IPS DF 6.9 (cell line): ENCODE results near the gene CYP26A1.

Source experiments
- DNase-seq: peaks from one replicate; pipeline ENCODE4 v3.0.0-alpha.2; 2013; ENCODE audit warnings: low read depth, low spot score
- H3K27ac ChIP-seq: one replicate; pipeline ENCODE4 v1.5.1; 2013; ENCODE audit warnings: low read length, control low read depth
- H3K27me3 ChIP-seq: 2 replicates; pipeline ENCODE4 v1.6.1; 2013; ENCODE audit warnings: mild to moderate bottlenecking, low read length; ENCODE audit not compliant: control insufficient read depth, insufficient read depth
- H3K36me3 ChIP-seq: 2 replicates; pipeline ENCODE4 v1.6.1; 2013; ENCODE audit warnings: low read length; ENCODE audit not compliant: control insufficient read depth, insufficient read depth
- H3K4me1 ChIP-seq: 2 replicates; pipeline ENCODE4 v1.6.1; 2013; ENCODE audit warnings: low read length; ENCODE audit not compliant: control insufficient read depth, insufficient read depth
- H3K4me3 ChIP-seq: 2 replicates; pipeline ENCODE4 v1.5.1; 2013; ENCODE audit warnings: mild to moderate bottlenecking, low read length
- H3K9me3 ChIP-seq: 2 replicates; pipeline ENCODE4 v1.6.1; 2013; ENCODE audit warnings: low read length, inconsistent platforms; ENCODE audit not compliant: control insufficient read depth, insufficient read depth
- WGBS: extraction: QIAGEN DNeasy Blood & Tissue Kit; methylation state at CpG from one replicate; pipeline ENCODE4 v1.1.7; 2013; ENCODE audit warnings: mixed read lengths, missing lambda C conversion rate; ENCODE audit not compliant: insufficient read length, insufficient coverage; 5-methylcytosine and 5-hydroxymethylcytosine counted together

The CYP26A1 gene

GRCh38 chr10:93081318-93081717, 7.6 kb downstream of the CYP26A1 start:
- Histone ChIP-seq H3K4me3 (no peak overlapping the region), H3K9me3 (no peaks in the 10 kb centered on the region), H3K27ac (no peak overlapping the region), H3K27me3 (peaks cover 5% of the 10 kb centered on the region; the same call in 1 of the 2 replicates), H3K36me3 (no peaks in the 10 kb centered on the region), H3K4me1 (peaks cover 3% of the 10 kb centered on the region; the same call in 1 of the 2 replicates)
- DNase-seq, result no peak
- no CpG with 5 or more reads among the region's 3 CpGs for WGBS

DNA sequence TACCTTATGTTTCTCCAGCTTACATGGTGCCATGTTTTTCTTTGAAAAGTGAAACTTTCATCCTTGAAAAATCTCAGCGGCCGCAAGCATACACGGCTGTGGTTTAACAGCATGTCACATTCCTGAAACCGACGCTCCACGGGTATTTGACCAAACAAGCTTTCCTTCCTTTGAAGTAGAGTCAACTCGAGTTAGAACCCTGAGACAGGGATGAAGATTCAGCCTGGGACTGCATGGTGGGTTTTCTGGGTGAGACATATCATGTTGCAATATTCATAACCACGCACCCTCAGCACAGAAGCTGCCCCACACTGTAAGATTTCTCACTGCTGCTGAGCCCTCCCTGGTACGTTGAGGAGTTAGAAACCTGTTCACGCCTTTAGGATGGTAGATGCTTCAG, 8.1 kb downstream of the CYP26A1 start:
- no CpG with 5 or more reads among the region's 10 CpGs for WGBS
- Histone ChIP-seq H3K27me3 (peaks cover 4% of the 10 kb centered on the region; the same call in 1 of the 2 replicates), H3K4me1 (peaks cover 3% of the 10 kb centered on the region; the same call in 1 of the 2 replicates)

DNA sequence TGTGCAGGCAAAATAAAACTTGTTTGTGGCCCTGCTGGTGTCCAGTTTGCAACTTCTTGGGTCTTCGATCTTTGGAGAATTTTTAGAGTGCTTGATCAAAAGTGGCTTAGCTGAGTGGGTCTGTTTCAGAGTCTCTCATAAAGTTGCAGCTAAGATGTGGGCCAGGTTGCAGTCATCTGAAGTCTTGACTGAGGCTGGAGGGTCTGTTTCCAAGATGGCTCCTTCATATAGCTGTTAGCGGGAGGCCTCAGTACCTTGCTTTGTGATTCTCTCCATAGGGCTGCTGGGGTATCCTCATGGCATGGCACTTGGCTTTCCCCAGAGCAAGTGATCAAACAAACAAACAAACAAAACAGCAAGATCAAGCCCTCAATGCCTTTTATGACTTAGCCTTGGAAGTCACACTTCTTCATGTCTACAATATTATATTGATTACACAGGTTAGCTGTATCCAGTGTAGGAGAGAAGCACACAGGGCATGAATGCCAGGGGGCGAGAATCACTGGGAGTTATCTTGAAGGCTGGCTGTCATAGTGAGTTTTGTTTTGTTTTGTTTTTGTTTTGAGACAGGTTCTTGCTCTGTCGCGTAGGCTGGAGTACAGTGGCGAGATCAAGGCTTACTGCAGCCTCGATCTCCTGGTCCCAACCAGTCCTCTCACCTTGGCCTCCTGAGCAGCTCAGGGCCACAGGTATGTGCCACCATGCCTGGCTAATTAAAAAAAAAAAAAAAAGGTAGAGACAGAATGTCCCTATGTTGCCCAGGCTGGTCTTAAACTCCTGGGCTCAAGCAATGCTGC, 10.2 kb downstream of the CYP26A1 start:
- Histone ChIP-seq H3K27me3 (peaks cover 4% of the 10 kb centered on the region; the same call in 1 of the 2 replicates), H3K4me1 (peaks cover 7% of the 10 kb centered on the region), H3K9me3 (no peaks in the 10 kb centered on the region), H3K4me3 (no peak overlapping the region), H3K36me3 (no peaks in the 10 kb centered on the region), H3K27ac (no peak overlapping the region)
- no peak for DNase-seq
- WGBS, result no CpG with 5 or more reads among the region's 7 CpGs

More for the DNA sequence above, 8.1 kb downstream of the CYP26A1 start:
- Histone ChIP-seq H3K9me3 (no peaks in the 10 kb centered on the region), H3K27ac (no peak overlapping the region), H3K4me3 (no peak overlapping the region), H3K36me3 (no peaks in the 10 kb centered on the region)
- DNase-seq, result no peak

- no peak for DNase-seq
- Histone ChIP-seq H3K36me3 (no peaks in the 10 kb centered on the region), H3K9me3 (no peaks in the 10 kb centered on the region), H3K27me3 (no peaks in the 10 kb centered on the region), H3K4me1 (peaks cover 7% of the 10 kb centered on the region), H3K4me3 (no peak overlapping the region), H3K27ac (no peak overlapping the region)
- no CpG with 5 or more reads among the region's 4 CpGs for WGBS
Observed at GRCh38 chr10:93085272-93085859, 11.7 kb downstream of the CYP26A1 start.

GRCh38 chr10:93086289-93086688, 12.6 kb downstream of the CYP26A1 start:
- DNase-seq, result no peak
- Histone ChIP-seq H3K27me3 (no peaks in the 10 kb centered on the region), H3K27ac (no peak overlapping the region), H3K9me3 (no peaks in the 10 kb centered on the region), H3K4me3 (no peak overlapping the region), H3K36me3 (no peaks in the 10 kb centered on the region), H3K4me1 (peaks cover 6% of the 10 kb centered on the region)
- 100% methylated on average over 1 of the region's 6 CpGs for WGBS

GRCh38 chr10:93087846-93088245, 14.2 kb downstream of the CYP26A1 start:
- 100% methylated on average over 2 of the region's 3 CpGs for WGBS

DNA sequence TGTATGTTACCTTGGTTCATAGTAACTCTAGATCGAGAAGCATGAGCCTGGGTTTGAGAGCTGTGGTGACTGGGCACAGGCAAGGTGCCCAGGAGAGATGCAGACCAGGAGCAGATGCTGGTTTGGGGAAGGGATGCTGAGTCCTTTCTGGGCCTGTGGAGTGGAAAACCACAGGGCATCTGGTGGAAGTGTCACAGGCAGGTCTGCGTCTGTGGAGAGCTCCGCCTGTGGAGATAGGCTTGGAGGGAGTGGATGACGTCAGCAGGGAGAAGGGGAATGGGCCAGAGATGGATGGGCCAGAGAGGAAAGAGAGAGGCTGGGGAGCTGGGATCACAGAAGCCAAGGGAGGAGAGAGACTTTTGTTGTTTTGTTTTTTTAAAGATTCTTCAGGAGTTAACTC, 14.8 kb downstream of the CYP26A1 start:
- WGBS, result no CpG with 5 or more reads among the region's 4 CpGs

More at GRCh38 chr10:93087846-93088245, 14.2 kb downstream of the CYP26A1 start:
- Histone ChIP-seq H3K27ac (no peak overlapping the region), H3K9me3 (no peaks in the 10 kb centered on the region), H3K36me3 (no peaks in the 10 kb centered on the region), H3K4me3 (no peak overlapping the region), H3K27me3 (no peaks in the 10 kb centered on the region), H3K4me1 (peaks cover 4% of the 10 kb centered on the region)
- DNase-seq, result no peak

DNA sequence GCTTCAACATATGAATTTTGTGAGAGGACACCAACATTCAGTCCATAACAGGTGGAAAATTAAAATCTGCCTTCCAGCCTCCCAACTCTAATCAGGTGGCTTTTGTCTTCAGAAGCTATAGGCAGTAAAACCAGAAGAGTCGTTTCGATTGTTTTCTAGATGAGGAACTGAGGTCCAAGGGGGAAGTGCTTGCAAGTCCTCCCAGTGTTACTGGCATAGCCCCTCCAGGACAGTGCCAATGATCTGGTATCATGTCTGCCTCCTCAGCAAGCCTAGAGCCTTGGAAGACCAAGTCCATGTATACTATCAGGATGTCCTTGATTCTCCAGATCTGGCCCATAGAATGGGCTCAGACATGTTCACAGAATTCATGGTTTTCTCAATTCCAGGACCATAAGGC, 16.9 kb downstream of the CYP26A1 start:
- Histone ChIP-seq H3K4me1 (peaks cover 4% of the 10 kb centered on the region), H3K27ac (no peak overlapping the region), H3K36me3 (no peaks in the 10 kb centered on the region), H3K27me3 (no peaks in the 10 kb centered on the region), H3K9me3 (no peaks in the 10 kb centered on the region), H3K4me3 (no peak overlapping the region)
- no CpG with 5 or more reads among the region's 2 CpGs for WGBS
- no peak for DNase-seq

More for the DNA sequence above, 14.8 kb downstream of the CYP26A1 start:
- DNase-seq, result no peak
- H3K4me1 ChIP-seq, result peaks cover 4% of the 10 kb centered on the region
- H3K4me3 ChIP-seq, result no peak overlapping the region
- no peaks in the 10 kb centered on the region for H3K27me3 ChIP-seq
- H3K27ac ChIP-seq, result no peak overlapping the region
- H3K36me3 ChIP-seq, result no peaks in the 10 kb centered on the region
- no peaks in the 10 kb centered on the region for H3K9me3 ChIP-seq

DNA sequence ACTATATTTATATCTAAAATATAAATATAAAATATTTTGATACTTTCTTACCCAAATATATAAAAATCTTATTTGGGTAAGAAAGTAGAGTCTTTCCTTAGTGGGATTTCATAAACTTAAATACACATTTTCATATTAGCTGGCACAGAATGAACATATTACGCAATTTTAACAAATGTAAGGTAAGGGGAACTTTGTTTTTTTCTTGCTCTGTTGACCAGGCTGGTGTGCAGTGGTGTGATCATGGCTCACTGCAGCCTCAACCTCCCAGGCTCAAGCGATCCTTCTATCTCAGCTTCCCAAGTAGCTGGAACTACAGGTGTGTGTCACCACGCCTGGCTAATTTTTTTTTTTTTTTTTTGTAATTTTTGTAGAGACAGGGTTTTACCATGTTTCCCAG, 18.3 kb downstream of the CYP26A1 start:
- H3K9me3 ChIP-seq, result no peaks in the 10 kb centered on the region
- peaks cover 3% of the 10 kb centered on the region for H3K4me1 ChIP-seq
- H3K27me3 ChIP-seq, result no peaks in the 10 kb centered on the region
- no peak overlapping the region for H3K27ac ChIP-seq
- H3K4me3 ChIP-seq, result no peak overlapping the region
- no peaks in the 10 kb centered on the region for H3K36me3 ChIP-seq
- DNase-seq, result no peak
- WGBS, result no CpG with 5 or more reads among the region's 3 CpGs

DNA sequence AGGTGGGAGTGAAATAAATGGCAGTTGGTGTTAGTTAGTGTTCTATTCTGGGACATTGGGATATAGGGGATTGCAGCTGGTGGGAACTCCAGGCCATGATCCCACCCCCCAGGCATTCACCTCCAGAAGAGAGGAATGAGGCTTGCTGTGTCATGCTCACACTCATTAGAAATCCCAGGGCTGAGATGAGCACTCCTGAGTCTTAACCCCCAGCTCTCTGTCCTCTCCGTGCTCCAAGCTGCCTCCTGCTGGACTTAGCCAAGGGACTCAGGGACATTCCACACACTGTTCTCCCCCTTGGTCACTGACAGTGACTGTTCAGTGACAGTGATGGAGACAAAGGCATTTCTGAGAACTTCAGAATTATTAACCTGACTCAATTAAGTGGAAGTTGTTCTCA, 21.5 kb downstream of the CYP26A1 start:
- Histone ChIP-seq H3K4me3 (no peak overlapping the region), H3K36me3 (no peaks in the 10 kb centered on the region), H3K4me1 (no peaks in the 10 kb centered on the region), H3K9me3 (no peaks in the 10 kb centered on the region), H3K27ac (no peak overlapping the region), H3K27me3 (no peaks in the 10 kb centered on the region)
- no peak for DNase-seq
- WGBS, result no CpG with 5 or more reads among the region's 1 CpG
